8988T (cell line): ENCODE results near the gene EML1.

Experiments used
- DNase-seq: peaks from one replicate; pipeline ENCODE4 v3.0.0; 2011

EML1 gene

GRCh38 chr14:99831903-99832685 lies 38.9 kb downstream of the EML1 start:
- DNase-seq, result no peak

- no peak for DNase-seq
Measured at GRCh38 chr14:99837822-99838221, 44.6 kb downstream of the EML1 start.

GRCh38 chr14:99838639-99839134 lies 45.5 kb downstream of the EML1 start:
- DNase-seq, result no peak

GRCh38 chr14:99839696-99840095 lies 46.5 kb downstream of the EML1 start:
- DNase-seq, result no peak

GRCh38 chr14:99840265-99840664 lies 47.1 kb downstream of the EML1 start:
- no peak for DNase-seq

GRCh38 chr14:99840774-99841305 lies 47.6 kb downstream of the EML1 start:
- no peak for DNase-seq

- DNase-seq, result no peak
Measured at GRCh38 chr14:99841436-99842071, 48.3 kb downstream of the EML1 start.

- DNase-seq, result no peak
Measured at GRCh38 chr14:99842141-99842540, 48.9 kb downstream of the EML1 start.

GRCh38 chr14:99846808-99847207 lies 53.6 kb downstream of the EML1 start:
- no peak for DNase-seq

GRCh38 chr14:99850709-99851108 lies 57.5 kb downstream of the EML1 start:
- no peak for DNase-seq

GRCh38 chr14:99852578-99852977 lies 59.4 kb downstream of the EML1 start:
- no peak for DNase-seq

- DNase-seq, result no peak
Measured at GRCh38 chr14:99853206-99853605, 60.0 kb downstream of the EML1 start.

GRCh38 chr14:99854831-99855230 lies 61.6 kb downstream of the EML1 start:
- DNase-seq, result no peak

- DNase-seq, result no peak
Measured at GRCh38 chr14:99855271-99855670, 62.1 kb downstream of the EML1 start.

GRCh38 chr14:99857551-99857950 lies 64.3 kb downstream of the EML1 start:
- no peak for DNase-seq

GRCh38 chr14:99860219-99860618 lies 67.0 kb downstream of the EML1 start:
- DNase-seq, result no peak

GRCh38 chr14:99862136-99862535 lies 68.9 kb downstream of the EML1 start:
- no peak for DNase-seq

- no peak for DNase-seq
Measured at GRCh38 chr14:99863059-99863458, 69.8 kb downstream of the EML1 start.

- no peak for DNase-seq
Measured at GRCh38 chr14:99865408-99865807, 72.2 kb downstream of the EML1 start.

GRCh38 chr14:99870617-99871016 lies 77.4 kb downstream of the EML1 start:
- no peak for DNase-seq

GRCh38 chr14:99871771-99872170 lies 78.6 kb downstream of the EML1 start:
- DNase-seq, result no peak

- no peak for DNase-seq
Measured at GRCh38 chr14:99872786-99873440, 79.7 kb downstream of the EML1 start.

GRCh38 chr14:99873653-99874052 lies 80.4 kb downstream of the EML1 start:
- DNase-seq, result no peak

GRCh38 chr14:99874306-99874705 lies 81.1 kb downstream of the EML1 start:
- no peak for DNase-seq
